CD14-positive monocyte (primary cell): ENCODE data around the gene ATP8A1. TPM values are rescaled to one million over a fixed set of nuclear protein-coding genes. Genes with fewer than 3 reads are reported as not detected.

Source experiments
- DNase-seq, 3 donors: peaks; one replicate each; pipeline ENCODE4 v3.0.0-alpha.2; 2011 to 2022
- H2AFZ ChIP-seq: 2 replicates; pipeline ENCODE4 v1.6.0; 2012; ENCODE audit warnings: mild to moderate bottlenecking, low read depth, low read length, inconsistent platforms; ENCODE audit not compliant: insufficient read depth, poor library complexity, severe bottlenecking
- H3K27ac ChIP-seq, 2 donors: 1 replicate in 1 of 2; 2 replicates in 1 of 2; pipeline ENCODE4 v1.5.1; 2012 to 2013; ENCODE audit warnings: low read length in 2 of 2, control low read depth in 1 of 2, inconsistent platforms in 1 of 2, low read depth in 1 of 2, mild to moderate bottlenecking in 1 of 2
- H3K27me3 ChIP-seq, 2 donors: one replicate each; pipeline versions ENCODE4 v1.6.0 to v1.6.1; 2011 to 2013; ENCODE audit warnings: low read length in 2 of 2; ENCODE audit not compliant: control insufficient read depth in 2 of 2, insufficient read depth in 2 of 2
- H3K36me3 ChIP-seq, 2 donors: replicated peaks in 1 of 2; 1 replicate in 1 of 2; 2 replicates in 1 of 2; pipeline versions ENCODE4 v1.5.1 to v1.6.1; 2012 to 2013; ENCODE audit warnings: low read length in 2 of 2, control low read depth in 1 of 2, inconsistent platforms in 1 of 2, mild to moderate bottlenecking in 1 of 2; ENCODE audit not compliant: insufficient read depth in 2 of 2, control insufficient read depth in 1 of 2
- H3K4me1 ChIP-seq, 2 donors: 1 replicate in 1 of 2; 2 replicates in 1 of 2; pipeline versions ENCODE4 v1.5.1 to v1.6.1; 2012 to 2013; ENCODE audit warnings: low read length in 2 of 2, control low read depth in 1 of 2, inconsistent platforms in 1 of 2, mild to moderate bottlenecking in 1 of 2, moderate library complexity in 1 of 2; ENCODE audit not compliant: insufficient read depth in 2 of 2, control insufficient read depth in 1 of 2
- H3K4me2 ChIP-seq: replicated peaks from 2 replicates; pipeline ENCODE3; 2012; ENCODE audit warnings: low read length, moderate library complexity, mild to moderate bottlenecking; ENCODE audit not compliant: poor library complexity, severe bottlenecking; ENCODE audit errors: extremely low read depth
- H3K4me3 ChIP-seq, 3 experiments: fragments of 200-600 bp in 1 of 3; sonication (generic) in 1 of 3; replicated peaks in 1 of 3; 1 replicate in 2 of 3; 2 replicates in 1 of 3; pipeline ENCODE4 v1.5.1; 2011 to 2013; ENCODE audit warnings: low read length in 3 of 3, mild to moderate bottlenecking in 3 of 3, control low read depth in 2 of 3, low read depth in 2 of 3, inconsistent platforms in 1 of 3, moderate library complexity in 1 of 3
- H3K79me2 ChIP-seq: 2 replicates; pipeline ENCODE4 v1.6.0; 2012; ENCODE audit warnings: mild to moderate bottlenecking, control low read depth, inconsistent platforms, low read length, moderate library complexity; ENCODE audit not compliant: insufficient read depth
- H3K9ac ChIP-seq: 2 replicates; pipeline ENCODE4 v1.6.0; 2017; ENCODE audit warnings: low read length, mild to moderate bottlenecking; ENCODE audit not compliant: insufficient read depth, poor library complexity, severe bottlenecking
- H3K9me3 ChIP-seq, 2 donors: replicated peaks in 1 of 2; 1 replicate in 1 of 2; 2 replicates in 1 of 2; pipeline versions ENCODE4 v1.5.1 to v1.6.1; 2012 to 2013; ENCODE audit warnings: low read length in 2 of 2, control low read depth in 1 of 2; ENCODE audit not compliant: control insufficient read depth in 1 of 2, insufficient read depth in 1 of 2
- H4K20me1 ChIP-seq: 2 replicates; pipeline ENCODE4 v1.6.0; 2012; ENCODE audit warnings: mild to moderate bottlenecking, low read length, control low read depth, moderate library complexity; ENCODE audit not compliant: insufficient read depth
- H3K27ac Mint-ChIP-seq, 7 donors: one replicate each; pipeline ENCODE4 v1.8.0; 2020; ENCODE audit warnings: mild to moderate bottlenecking in 7 of 7, mixed read lengths in 7 of 7, moderate library complexity in 6 of 7, inconsistent platforms in 2 of 7
- H3K27me3 Mint-ChIP-seq, 3 donors: one replicate each; pipeline ENCODE4 v1.8.0; 2021 to 2022; ENCODE audit warnings: low read depth in 3 of 3, mild to moderate bottlenecking in 3 of 3, mixed read lengths in 3 of 3, moderate library complexity in 3 of 3, inconsistent platforms in 1 of 3
- H3K36me3 Mint-ChIP-seq, 2 donors: one replicate each; pipeline ENCODE4 v1.8.0; 2020; ENCODE audit warnings: mixed read lengths in 2 of 2, inconsistent platforms in 1 of 2, mild to moderate bottlenecking in 1 of 2
- H3K4me1 Mint-ChIP-seq: one replicate; pipeline ENCODE4 v1.8.0; 2020; ENCODE audit warnings: mild to moderate bottlenecking, mixed read lengths
- H3K4me3 Mint-ChIP-seq, 2 donors: one replicate each; pipeline ENCODE4 v1.8.0; 2020; ENCODE audit warnings: mild to moderate bottlenecking in 2 of 2, mixed read lengths in 2 of 2, moderate library complexity in 1 of 2
- H3K9me3 Mint-ChIP-seq, 7 donors: one replicate each; pipeline ENCODE4 v1.8.0; 2020 to 2022; ENCODE audit warnings: mixed read lengths in 7 of 7, mild to moderate bottlenecking in 6 of 7, moderate library complexity in 6 of 7, inconsistent platforms in 2 of 7
- CTCF ChIP-seq: fragments of 200-600 bp; IDR thresholded peaks from one replicate; pipeline ENCODE4 v1.8.0; 2022; ENCODE audit warnings: antibody characterized with exemption, mild to moderate bottlenecking
- WGBS: methylation state at CpG from one replicate; pipeline ENCODE4 v1.1.5; 2013; ENCODE audit warnings: missing lambda C conversion rate; ENCODE audit not compliant: insufficient coverage; 5-methylcytosine and 5-hydroxymethylcytosine counted together
- intact Hi-C, 2 donors: fragments of 100-400 bp; cut with micrococcal nuclease; formaldehyde crosslinking; loops; one replicate each; pipeline versions ENCODE4 v1.15.0 to v1.15.1; 2023
- polyA plus RNA-seq, 3 donors: library from polyadenylated mRNA; depleted of rRNA in 1 of 3; unstranded in 2 of 3; stranded (reverse) in 1 of 3; fragments of 300-500 nt in 2 of 3; fragments of >200 nt in 1 of 3; fragmentation: Illumina TruSeq in 2 of 3; gene quantifications; 1 replicate in 2 of 3; 2 replicates in 1 of 3; pipeline ENCODE4 v1.2.3, GENCODE V29; 2012 to 2021

Gene ATP8A1
- polyA plus RNA-seq, 3 donors, result 2.2 to 10.8 (median 3.2) TPM

- no peak overlapping the region for H3K4me3 ChIP-seq
- no peaks in the 10 kb centered on the region for H3K27me3 Mint-ChIP-seq
- H3K79me2 ChIP-seq, result no peaks in the 10 kb centered on the region
- intact Hi-C loops, result loop anchor here (5.0 kb wide), 1 partner anchor 305 kb away; no protein-coding TSS in a partner anchor
- TF ChIP-seq CTCF, result no peak
- no peak overlapping the region for H3K4me3 Mint-ChIP-seq
- H3K4me2 ChIP-seq, result no peak overlapping the region
- no peaks in the 10 kb centered on the region for H4K20me1 ChIP-seq
- peaks cover 0 to 2% (median 0%) of the 10 kb centered on the region in 7 donors for H3K9me3 Mint-ChIP-seq
- 95% methylated on average over 5 of the region's 5 CpGs for WGBS
- no peak overlapping the region for H3K9ac ChIP-seq
- no peak overlapping the region for H2AFZ ChIP-seq
- H3K27me3 ChIP-seq, result no peaks in the 10 kb centered on the region
- no peaks in the 10 kb centered on the region for H3K4me1 Mint-ChIP-seq
- no peak overlapping the region for H3K27ac Mint-ChIP-seq
- H3K4me1 ChIP-seq, result no peaks in the 10 kb centered on the region
- H3K27ac ChIP-seq, result no peak overlapping the region
- H3K9me3 ChIP-seq, result no peaks in the 10 kb centered on the region
- no peak for DNase-seq
- peaks cover 6 to 16% of the 10 kb centered on the region in 2 donors for H3K36me3 Mint-ChIP-seq
- H3K36me3 ChIP-seq, result no peaks in the 10 kb centered on the region
Observed at GRCh38 chr4:42562016-42562415, 94.9 kb downstream of the ATP8A1 start.

GRCh38 chr4:42561031-42561430 lies 95.9 kb downstream of the ATP8A1 start:
- H3K4me3 Mint-ChIP-seq, result no peak overlapping the region
- H3K4me3 ChIP-seq, result no peak overlapping the region
- no peak overlapping the region for H3K9ac ChIP-seq
- 95% methylated on average over 10 of the region's 11 CpGs for WGBS
- peaks cover 0 to 2% (median 0%) of the 10 kb centered on the region in 7 donors for H3K9me3 Mint-ChIP-seq
- no peak overlapping the region for H3K27ac Mint-ChIP-seq
- H3K36me3 ChIP-seq, result no peaks in the 10 kb centered on the region
- no peak for TF ChIP-seq CTCF
- no peaks in the 10 kb centered on the region for H4K20me1 ChIP-seq
- H2AFZ ChIP-seq, result no peak overlapping the region
- H3K79me2 ChIP-seq, result no peaks in the 10 kb centered on the region
- no peak overlapping the region for H3K27ac ChIP-seq
- H3K4me1 Mint-ChIP-seq, result no peaks in the 10 kb centered on the region
- H3K9me3 ChIP-seq, result no peaks in the 10 kb centered on the region
- H3K36me3 Mint-ChIP-seq, result peaks cover 6 to 14% of the 10 kb centered on the region in 2 donors
- no peak overlapping the region for H3K4me2 ChIP-seq
- no peak for DNase-seq
- intact Hi-C loops, result loop anchor here (5.0 kb wide), 1 partner anchor 306 kb away; no protein-coding TSS in a partner anchor
- H3K4me1 ChIP-seq, result no peaks in the 10 kb centered on the region
- no peaks in the 10 kb centered on the region for H3K27me3 Mint-ChIP-seq
- no peaks in the 10 kb centered on the region for H3K27me3 ChIP-seq
